DMS 273 (cell line): ENCODE measurements around the gene GABRB3.
A peak's percentile ranks its signal among the peaks of the same experiment; 100 is the strongest.

Experiments
- DNase-seq: peaks from one replicate; lab custom pipeline; 2025; ENCODE audit not compliant: unreplicated experiment; lab: John Stamatoyannopoulos, UW

GABRB3 gene

DNA sequence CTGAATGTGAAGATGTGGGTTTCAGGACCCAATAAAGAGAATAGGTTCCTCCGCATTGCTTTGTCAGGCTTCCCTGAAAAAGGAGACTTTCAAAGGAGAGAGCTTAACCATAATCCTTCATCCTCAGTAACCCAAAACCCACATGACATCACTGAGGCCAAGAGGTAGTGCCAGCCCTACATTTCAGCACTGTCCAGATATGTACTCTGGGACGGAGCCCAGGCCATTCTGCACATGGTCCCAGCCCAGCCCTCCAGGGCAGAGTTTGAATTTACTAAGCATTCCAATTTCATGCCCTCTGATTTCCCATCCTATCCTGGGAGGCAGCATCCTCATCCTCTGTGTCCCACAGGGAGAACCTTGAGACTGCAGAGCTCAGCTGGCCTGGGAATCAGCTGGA lies 210.5 kb downstream of the GABRB3 start:
- DNase-seq = no peak

DNA sequence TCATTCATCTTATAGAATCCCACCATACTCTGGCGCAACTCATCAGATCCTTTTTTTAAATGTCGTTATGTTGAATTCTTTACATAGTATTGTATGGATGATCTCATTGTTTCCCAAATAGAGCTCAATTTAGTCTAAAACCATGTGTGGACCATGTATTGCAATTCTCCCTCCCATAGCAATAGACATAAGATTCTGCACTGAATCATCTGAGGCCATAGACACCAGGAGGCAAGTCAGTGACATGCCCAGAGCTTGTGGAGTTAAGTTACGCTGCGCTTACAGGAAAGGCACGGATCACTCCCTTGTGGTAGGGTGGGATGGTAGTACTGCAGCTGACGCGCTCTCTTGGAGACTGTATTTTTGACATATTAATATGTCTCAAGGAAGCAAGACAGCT lies 211.0 kb downstream of the GABRB3 start:
- DNase-seq = no peak

DNA sequence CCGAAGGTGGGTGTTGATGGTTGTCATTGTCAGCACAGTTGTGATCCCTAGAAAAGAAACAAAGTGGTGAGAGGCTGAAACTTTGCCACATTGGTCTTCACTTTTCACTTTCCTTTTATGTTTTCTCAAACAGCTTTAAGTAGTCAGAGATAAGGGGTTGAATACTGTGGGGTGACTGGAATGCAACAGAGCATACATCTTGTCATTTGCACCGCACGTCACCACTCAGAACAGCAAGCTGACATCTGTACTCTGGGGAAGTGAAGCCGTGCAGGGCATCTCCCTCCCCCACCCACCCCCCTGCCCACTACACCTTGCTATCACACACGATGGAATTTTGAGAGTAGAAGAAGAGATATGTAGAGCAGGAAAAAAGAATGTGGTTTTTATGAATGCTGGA lies 211.7 kb downstream of the GABRB3 start:
- no peak for DNase-seq

DNA sequence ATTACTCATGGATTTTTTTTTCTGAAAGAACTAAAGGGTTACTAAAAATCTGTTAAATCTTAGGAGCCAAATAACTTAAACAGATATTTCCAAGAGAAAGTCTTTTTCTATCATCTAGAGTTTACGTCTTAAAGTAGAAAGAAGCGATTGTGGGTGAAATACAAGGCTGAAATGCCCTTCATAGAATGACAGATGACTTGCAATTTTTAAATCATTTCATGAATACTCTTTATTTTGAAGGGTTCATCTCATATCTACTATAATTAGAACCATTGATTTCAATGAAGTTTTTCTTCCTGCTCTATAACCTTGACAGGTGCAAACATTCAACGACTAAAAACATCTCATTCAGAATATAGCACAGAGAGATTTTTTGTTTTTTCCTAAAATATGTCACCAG lies 217.0 kb downstream of the GABRB3 start:
- no peak for DNase-seq

DNA sequence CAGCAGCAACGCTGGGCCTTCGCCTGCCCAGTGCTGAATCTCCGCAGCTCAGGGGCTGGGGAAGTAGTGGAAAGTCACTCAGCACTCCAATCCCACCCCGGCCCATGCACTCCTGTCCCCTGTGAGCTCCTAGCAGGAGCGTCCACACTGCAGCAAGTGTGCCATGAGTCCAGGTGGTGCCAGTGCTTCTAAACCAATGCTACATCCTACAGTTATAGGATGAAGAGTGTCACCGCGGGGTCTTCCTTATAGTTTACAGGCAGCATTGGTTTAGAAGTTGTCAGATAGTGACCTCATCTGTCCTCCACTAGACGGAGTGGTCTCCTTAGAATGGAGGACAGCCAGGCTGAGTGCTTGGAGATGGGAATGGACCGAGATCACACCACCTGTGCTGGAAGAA lies 221.4 kb downstream of the GABRB3 start:
- no peak for DNase-seq

DNA sequence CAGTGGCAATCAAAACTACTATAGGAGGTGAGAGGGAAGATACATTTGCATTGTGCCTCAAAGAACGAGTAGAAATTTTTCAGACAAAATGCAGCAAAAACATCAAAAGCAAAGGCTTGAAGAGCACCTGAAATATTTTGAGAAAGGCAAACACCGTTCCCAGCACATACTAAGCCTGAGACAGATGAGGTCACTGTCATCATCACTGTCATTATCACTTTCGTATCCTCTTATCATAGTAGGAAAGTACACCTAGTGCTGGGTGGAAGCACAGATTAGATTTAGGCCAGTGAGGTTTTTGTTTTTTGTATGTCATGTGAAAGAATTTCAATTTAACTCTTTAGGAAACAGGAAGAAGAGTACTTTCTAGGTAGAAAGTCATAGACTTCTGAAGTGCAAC lies 222.0 kb downstream of the GABRB3 start:
- no peak for DNase-seq

DNA sequence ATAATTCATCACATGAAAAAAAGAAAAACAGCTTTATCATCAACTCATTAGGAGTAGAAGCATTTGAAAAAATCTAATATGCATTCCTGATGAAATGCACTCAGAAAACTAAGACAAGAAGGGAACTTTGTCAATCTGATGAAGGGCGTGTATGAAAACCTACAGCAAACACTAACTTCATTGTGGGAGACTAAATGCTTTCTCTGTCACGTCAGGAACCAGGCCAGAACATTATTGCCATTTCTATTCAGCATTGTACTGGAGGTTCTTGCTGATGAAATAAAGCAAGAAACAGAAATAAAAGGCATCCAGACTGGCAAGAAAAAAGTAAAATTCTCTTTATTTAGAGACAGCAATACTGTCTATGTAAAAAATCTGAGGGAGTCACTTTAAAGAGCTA lies 235.2 kb downstream of the GABRB3 start:
- DNase-seq = no peak

DNA sequence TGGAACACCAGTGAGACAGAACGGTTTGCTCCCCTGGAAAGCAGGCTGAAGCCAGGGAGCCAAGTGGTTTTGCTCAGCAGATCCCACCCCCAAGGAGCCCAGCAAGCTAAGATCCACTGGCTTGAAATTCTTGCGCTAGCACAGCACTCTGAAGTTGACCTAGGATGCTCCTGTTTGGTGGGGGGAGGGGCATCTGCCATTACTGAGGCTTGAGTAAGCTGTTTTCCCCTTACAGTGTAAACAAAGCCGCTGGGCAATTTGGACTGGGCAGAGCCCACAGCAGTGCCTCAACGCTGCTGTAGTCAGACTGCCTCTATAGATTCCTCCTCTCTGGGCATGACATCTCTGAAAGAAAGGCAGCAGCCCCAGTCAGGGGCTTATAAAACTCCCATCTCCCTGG lies 241.4 kb downstream of the GABRB3 start:
- DNase-seq = no peak

DNA sequence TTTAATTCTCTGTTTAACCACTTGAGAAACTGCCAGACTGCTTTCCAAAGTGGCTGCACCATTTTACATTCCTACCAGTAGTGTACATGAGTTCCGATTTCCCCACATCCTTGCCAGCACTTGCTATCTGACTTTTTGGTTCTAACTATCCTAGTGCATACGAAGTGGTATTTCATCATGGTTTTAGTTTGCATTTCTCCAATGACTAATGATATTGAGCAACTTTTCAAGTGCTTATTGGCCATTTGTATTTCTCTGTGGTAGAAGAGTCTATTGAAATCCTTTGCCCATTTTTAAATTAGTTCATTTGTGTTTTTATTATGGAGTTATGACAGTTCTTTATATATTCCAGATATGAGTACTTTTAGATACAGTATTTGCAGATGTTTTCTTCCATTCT lies 247.8 kb downstream of the GABRB3 start:
- no peak for DNase-seq

DNA sequence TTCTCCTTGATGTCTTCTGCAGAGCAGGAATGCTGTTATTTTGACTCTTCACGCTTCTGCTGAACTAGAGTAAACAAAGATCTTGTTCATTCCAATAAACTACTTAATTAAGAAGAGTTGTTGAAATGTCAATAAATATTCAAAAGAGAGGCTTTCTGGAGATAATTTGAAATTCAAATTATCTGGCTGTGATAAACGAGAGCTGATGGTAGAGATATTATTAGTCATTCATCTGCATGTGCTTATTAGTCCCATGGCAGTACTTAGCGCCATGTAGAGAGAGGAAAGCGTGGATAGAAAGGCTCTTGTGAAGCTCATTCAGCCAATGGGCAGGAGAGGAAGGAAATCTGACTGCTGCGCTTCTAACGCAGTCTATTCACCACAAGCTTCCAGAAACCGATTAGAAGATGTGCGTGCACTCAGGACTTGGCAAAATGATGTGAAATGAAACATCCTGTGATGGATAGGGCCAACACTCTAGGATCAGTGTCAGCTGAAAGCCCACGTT lies 251.1 kb downstream of the GABRB3 start:
- peak; percentile 62 for DNase-seq

DNA sequence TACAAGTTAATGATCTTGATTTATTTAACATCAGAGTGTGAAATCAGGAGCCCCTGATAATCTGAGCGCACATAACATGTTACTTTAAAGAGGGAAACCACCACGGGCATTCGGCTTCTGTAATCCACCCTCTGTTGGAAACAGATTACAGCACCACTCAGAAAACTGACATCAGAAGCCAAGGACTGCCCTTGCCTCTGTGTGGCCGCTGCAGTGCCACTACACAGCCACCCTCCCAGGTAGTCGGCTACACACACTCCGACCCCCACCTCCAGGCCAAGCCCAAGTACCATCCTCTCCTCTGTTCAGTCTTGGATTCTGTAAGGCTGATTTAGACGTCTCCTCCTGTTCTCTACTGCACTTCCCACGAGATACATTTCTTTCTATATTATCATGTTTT lies 251.7 kb downstream of the GABRB3 start:
- peak; percentile 46 for DNase-seq

DNA sequence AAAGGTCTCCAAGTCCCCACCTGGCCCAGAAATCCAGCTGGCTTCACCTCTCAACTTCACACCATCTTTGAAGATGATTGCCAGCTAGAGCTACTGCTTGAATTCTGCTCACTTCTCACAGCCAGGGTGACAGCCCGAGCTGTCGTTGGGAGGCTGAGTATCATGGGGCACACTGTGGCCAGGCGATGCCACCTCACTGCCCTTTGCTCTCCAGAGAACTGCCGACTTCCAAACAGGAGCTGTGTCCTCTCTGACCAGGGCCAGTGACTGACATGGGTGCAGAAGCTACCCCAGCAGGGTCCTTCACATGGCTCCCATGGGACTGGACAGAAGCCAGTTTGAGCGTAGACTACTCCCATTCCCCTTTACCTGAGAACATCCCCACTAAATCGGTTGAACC lies 254.0 kb downstream of the GABRB3 start:
- no peak for DNase-seq

DNA sequence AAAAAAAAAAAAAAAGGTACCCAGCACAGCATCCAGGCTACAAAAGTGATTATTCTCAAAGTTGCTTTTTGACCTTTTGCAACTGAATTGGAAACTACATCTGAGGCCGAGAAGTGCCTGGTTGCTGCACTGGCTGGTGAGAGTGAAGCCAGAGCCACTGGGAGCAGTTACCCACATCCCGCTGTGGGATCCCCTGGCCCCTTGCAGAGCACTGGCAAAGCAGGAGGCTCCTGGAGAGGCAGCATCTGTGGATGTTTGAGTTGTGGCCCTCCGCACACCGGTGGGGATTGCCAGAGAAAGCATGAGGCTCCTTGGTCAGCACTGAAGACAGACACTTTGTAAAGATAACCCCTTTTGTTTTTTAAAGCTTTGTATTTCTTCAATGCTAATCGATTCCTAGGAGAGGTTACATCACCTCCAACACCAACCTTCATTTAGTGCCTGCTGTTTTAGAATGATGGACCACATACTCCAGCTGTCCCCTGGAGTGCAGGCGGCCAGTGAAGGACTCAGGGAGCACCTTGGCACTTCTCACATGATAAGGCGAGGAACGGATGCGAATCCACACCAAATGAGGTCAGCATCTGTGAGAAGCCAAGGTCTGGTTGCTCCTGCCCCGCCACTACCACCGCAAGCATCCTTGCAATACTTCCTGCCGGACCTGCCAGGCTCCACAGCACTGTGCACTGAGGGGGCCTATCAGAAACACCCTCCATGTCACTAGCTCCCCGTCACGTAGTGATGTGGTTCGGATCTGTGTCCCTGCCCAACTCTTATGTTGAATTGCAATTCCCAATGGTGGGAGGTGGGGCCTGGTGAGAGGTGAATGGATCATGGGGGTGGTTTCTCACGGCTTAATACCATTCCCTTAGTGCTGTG lies 256.5 kb downstream of the GABRB3 start:
- DNase-seq = no peak

DNA sequence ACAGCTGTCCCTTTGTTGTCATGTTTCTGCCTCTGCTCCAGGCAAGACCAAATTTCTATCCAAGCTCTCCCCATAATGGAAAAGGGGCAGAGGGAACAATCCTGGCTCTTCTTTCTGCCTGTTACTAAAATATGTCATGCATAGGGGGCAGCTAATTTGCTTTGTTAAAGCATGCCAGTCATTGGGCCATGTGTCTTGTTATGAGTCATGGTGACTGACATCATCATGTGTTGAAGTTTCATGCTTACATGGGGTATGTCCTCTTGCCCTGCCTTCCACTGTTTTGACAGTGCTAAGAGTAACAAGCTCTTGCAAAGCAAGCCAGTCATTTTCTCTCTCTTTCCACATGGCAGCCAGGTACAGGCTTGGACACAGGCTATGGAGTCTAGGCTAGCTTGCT lies 268.9 kb downstream of the GABRB3 start:
- DNase-seq = peak; percentile 13
